Activated CD4-positive, CD25-positive, alpha-beta regulatory T cell treated with anti-CD3 and anti-CD28 coated beads, Interleukin-2, amount 50 U/mL, for 72 hours (primary cell): ENCODE results near the gene FADS1.
A peak's percentile ranks its signal among the peaks of the same experiment; 100 is the strongest.

Source experiments
- DNase-seq: peaks from one replicate; pipeline ENCODE4 v3.0.0; 2021

FADS1 gene

DNA sequence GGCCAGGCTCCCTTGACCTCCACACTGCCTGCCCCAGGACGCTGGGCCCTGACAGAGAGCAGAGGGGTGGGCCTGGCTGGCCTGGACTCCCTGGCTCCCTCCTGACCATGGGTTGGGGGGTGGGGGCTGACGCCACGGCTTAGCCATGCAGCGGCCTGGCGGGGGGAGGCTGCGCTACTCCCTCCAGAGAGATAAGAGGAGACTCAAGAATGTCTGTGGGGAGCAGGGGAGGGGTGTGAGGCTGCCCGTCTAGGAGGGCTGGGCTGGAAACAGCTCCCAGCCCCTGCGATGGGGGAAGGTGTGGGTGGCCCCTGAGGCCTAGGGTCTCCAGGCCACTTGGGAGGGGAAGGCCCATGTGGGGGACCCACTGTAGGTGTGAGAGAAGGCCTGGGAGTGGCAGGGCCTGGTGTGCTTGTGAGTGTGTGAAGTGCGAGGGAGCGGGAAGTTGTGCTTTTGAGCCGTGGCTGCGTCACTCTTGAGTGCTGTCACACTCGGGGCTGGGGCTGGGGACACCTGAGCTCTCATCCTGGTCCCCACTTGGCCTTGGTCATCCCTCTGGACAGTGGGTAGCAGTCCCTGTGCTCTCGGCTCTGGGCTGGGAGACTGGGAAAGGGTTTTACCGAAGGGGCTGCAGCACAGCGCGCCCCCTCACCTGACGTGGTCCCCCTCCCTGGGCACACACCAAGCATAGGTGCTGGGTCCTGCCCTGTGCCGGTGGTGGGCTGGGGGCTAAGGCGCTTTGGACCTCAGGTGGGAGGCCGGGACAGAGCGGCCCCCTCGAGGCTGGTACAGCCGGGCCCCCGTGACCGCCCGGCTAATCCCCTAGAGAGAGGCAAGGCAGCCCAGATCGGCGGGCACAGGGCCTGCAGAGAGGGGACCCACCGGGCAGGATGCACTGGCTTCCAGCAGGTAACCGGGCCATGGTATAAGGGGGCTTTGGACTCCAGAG, 62.0 kb downstream of the FADS1 start:
- no peak for DNase-seq

GRCh38 chr11:61753672-61754071, 63.1 kb downstream of the FADS1 start:
- DNase-seq = no peak

GRCh38 chr11:61752925-61753521, 63.8 kb downstream of the FADS1 start:
- DNase-seq = no peak

DNA sequence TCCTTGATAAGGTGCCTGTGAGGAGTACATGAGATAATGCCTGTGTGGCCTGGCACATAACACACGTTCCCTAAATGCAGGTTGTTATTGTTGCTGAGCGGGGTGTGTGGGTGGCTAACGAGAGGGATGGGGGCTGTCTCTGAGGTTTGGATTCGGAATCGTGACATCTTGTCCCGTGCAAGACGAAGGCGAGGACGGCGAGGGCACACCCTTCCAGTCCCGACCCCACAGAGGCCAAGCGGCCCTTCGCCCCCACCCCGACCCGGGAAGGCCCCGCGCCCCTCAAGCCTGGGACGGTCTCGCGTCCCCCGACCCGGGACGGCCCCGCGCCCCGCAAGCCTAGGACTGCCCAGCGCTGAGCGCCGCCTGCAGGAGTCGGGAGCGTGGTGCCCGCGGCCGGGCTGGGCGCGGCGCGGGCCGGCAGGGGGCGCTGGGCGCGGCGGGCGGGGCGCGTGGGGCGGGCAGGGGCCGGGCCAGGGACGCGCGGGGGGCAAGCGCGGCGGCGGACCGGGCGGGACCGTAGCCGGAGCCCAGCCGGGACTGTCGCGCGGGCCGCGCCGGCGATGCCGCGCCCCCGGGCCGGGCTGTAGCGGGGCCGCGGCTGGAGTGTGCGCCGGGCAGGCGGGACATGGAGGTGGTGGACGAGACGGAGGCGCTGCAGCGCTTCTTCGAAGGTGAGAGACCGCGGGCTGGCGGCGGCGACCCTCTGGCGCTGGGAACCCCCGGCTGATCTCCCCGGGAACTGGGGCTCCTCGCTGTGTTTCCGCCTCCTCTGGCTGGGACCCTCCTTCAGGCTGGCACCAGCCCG, 64.5 kb downstream of the FADS1 start, which contains the start of gene MYRF:
Gene MYRF (plus strand): TSS at position 520 of the 808 bp plus-strand sequence. CDS start 109 bp downstream, at position 629.
- DNase-seq = peak; percentile 67

GRCh38 chr11:61751384-61751783, 65.4 kb downstream of the FADS1 start:
- no peak for DNase-seq

DNA sequence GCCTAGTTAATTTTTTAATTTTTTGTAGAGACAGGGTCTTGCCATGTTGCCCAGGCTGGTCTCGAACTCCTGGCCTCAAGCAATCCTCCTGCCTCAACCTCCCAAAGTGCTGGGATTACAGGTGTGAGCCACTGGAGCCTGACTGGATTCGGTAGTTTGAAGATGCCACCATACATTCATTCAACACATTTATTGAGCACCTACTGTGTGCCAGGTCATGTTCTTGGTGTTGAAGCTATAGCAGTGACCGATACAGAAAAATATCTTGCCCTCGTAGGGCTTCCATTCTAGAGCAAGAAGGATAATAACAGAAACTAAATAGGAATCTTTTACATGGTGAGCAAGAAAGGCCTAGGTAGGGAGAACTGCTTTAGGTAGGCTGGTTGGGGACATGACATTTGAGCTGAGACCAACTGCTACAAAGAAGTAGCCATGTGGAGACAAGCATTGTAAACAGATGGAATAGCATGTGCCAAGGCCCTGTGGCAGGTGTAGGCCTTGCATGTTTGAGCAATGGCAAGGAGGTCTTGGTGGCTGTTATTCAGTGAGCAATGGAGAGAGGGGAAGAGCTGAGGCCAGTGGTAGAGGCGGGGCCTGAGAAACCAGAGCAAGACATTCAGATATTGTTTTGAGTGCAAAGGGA, 66.1 kb downstream of the FADS1 start:
- no peak for DNase-seq
